BJ (cell line): Measurements from ENCODE around the gene GTSE1. TPM values are rescaled to one million over a fixed set of nuclear protein-coding genes. Genes with fewer than 3 reads are reported as not detected.

ENCODE experiments used
- CTCF ChIA-PET: fragments of 350-600 bp; formaldehyde crosslinking; extraction: SDS; loops from one replicate; lab custom pipeline; 2021; ENCODE audit warnings: antibody characterized with exemption, inconsistent platforms; lab: Yijun Ruan, JAX
- POLR2A ChIA-PET: fragments of 300-600 bp; sonication (Branson Sonifier 250); formaldehyde crosslinking; extraction: SDS; loops from one replicate; lab custom pipeline; 2021; ENCODE audit warnings: antibody characterized with exemption; lab: Charles Lee
- DNase-seq: peaks from one replicate; pipeline ENCODE4 v3.0.0-alpha.2; 2011; ENCODE audit warnings: low read depth
- H3K27me3 ChIP-seq: 2 replicates; pipeline ENCODE4 v1.6.0; 2011; ENCODE audit warnings: low read length; ENCODE audit not compliant: control insufficient read depth, insufficient read depth
- H3K36me3 ChIP-seq: 2 replicates; pipeline ENCODE4 v1.5.1; 2011; ENCODE audit warnings: low read length; ENCODE audit not compliant: control insufficient read depth, insufficient read depth
- H3K4me3 ChIP-seq: 2 replicates; pipeline ENCODE4 v1.5.1; 2011; ENCODE audit warnings: low read depth, mild to moderate bottlenecking, control low read depth, low read length
- polyA plus RNA-seq: library from polyadenylated mRNA; depleted of rRNA; stranded (reverse); fragments of >200 nt; gene quantifications from 2 replicates; pipeline ENCODE4 v1.2.3, GENCODE V29; 2011
- TF ChIP-seq, protein P1 (sequence below): IDR thresholded peaks from 2 replicates; pipeline ENCODE4 v1.5.1; 2011; ENCODE audit warnings: low read depth, mild to moderate bottlenecking, control low read depth, inconsistent platforms, low read length, moderate library complexity; ENCODE audit not compliant: insufficient read depth

Gene GTSE1
- polyA plus RNA-seq, 1 experiment: 12.2 TPM

GRCh38 chr22:46276563-46276962 lies 20.1 kb upstream of the GTSE1 start:
- TF ChIP-seq, protein P1, sequence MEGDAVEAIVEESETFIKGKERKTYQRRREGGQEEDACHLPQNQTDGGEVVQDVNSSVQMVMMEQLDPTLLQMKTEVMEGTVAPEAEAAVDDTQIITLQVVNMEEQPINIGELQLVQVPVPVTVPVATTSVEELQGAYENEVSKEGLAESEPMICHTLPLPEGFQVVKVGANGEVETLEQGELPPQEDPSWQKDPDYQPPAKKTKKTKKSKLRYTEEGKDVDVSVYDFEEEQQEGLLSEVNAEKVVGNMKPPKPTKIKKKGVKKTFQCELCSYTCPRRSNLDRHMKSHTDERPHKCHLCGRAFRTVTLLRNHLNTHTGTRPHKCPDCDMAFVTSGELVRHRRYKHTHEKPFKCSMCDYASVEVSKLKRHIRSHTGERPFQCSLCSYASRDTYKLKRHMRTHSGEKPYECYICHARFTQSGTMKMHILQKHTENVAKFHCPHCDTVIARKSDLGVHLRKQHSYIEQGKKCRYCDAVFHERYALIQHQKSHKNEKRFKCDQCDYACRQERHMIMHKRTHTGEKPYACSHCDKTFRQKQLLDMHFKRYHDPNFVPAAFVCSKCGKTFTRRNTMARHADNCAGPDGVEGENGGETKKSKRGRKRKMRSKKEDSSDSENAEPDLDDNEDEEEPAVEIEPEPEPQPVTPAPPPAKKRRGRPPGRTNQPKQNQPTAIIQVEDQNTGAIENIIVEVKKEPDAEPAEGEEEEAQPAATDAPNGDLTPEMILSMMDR: no peak
- POLR2A ChIA-PET: no interaction called here
- DNase-seq: no peak
- Histone ChIP-seq H3K36me3 (peaks cover 49% of the 10 kb centered on the region), H3K4me3 (no peak overlapping the region), H3K27me3 (no peaks in the 10 kb centered on the region)
- CTCF ChIA-PET: no interaction called here

DNA sequence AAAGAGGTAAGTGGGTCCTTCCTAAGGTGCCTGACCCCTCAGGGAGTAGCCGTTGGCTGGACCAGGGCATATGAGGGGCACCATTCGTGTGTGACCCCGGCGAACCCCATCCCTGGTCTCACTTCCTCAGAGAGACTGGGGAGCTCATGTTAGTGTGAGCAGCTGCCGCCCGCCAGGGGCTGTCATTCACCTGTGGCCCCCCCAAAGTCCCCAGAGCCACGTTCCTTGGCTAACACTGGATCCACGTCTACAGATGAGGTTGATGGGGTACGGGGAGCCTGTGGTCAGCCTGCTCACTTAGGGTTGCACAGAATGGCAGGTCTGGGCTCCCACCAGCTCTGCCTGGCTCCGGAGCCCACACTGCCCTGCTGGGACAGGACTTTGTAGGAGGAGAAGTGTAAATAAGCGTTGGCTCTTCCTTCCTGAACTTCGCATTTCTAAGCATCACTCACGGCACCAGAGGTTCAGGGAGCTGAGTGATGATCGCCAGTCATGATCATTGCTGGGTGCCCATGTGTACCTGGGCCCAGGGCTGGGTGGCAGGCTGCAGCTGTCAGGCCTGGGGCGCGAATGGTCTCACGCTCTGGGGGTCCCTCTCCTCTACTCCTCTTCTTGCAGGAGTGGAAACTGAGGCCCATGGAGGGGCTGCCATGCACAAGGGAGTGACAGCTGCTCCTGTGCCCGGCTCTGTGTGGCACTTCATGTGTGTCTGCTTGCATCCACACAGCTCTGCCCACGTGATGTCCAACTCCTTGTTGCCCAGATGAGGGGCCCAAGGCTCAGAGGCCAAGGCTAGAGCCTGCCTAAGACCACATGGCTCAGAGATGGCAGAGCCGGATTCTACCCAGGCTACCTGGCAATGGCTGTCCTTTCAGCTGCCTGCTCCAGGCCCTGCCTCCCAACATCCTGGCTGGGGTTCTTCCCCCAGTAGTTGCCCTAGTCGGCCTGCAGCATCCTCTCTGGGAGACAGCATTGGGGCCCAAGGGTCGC lies 17.7 kb upstream of the GTSE1 start:
- ChIA-PET POLR2A (no interaction called here), CTCF (interaction anchor here (0.5 to 1.0 kb wide), 2 partner anchors 10 to 26 kb away, joined by 3 read pairs; no protein-coding TSS in a partner anchor)
- Histone ChIP-seq H3K4me3 (no peak overlapping the region), H3K27me3 (no peaks in the 10 kb centered on the region), H3K36me3 (peaks cover 48% of the 10 kb centered on the region)
- DNase-seq: no peak
- TF ChIP-seq, protein P1: no peak

GRCh38 chr22:46280063-46280817 lies 16.4 kb upstream of the GTSE1 start:
- ChIA-PET CTCF (no interaction called here), POLR2A (no interaction called here)
- H3K36me3 ChIP-seq: peaks cover 49% of the 10 kb centered on the region
- DNase-seq: no peak
- TF ChIP-seq, protein P1: no peak
- H3K27me3 ChIP-seq: no peaks in the 10 kb centered on the region
- H3K4me3 ChIP-seq: no peak overlapping the region

GRCh38 chr22:46280999-46281623 lies 15.6 kb upstream of the GTSE1 start:
- H3K4me3 ChIP-seq: no peak overlapping the region
- peaks cover 47% of the 10 kb centered on the region for H3K36me3 ChIP-seq
- DNase-seq: no peak
- ChIA-PET POLR2A (no interaction called here), CTCF (no interaction called here)
- TF ChIP-seq, protein P1: no peak
- no peaks in the 10 kb centered on the region for H3K27me3 ChIP-seq
